Epithelial cell of esophagus (primary cell): ENCODE measurements around the gene LPAR5.

Experiments used
- DNase-seq: peaks from one replicate; pipeline ENCODE4 v3.0.0; 2010; ENCODE audit warnings: low read depth
- H3K4me3 ChIP-seq: 2 replicates; pipeline ENCODE4 v1.5.1; 2011; ENCODE audit warnings: mild to moderate bottlenecking, low read length, control low read depth
- CTCF ChIP-seq: IDR thresholded peaks from 2 replicates; pipeline ENCODE4 v1.5.1; 2011; ENCODE audit warnings: low read depth, mild to moderate bottlenecking, low read length, control low read depth, inconsistent platforms; ENCODE audit not compliant: insufficient read depth; ENCODE audit errors: missing control alignments

The LPAR5 gene

GRCh38 chr12:6627616-6628015 lies 8.1 kb downstream of the LPAR5 start:
- no peak overlapping the region for H3K4me3 ChIP-seq
- no peak for TF ChIP-seq CTCF
- DNase-seq = no peak

GRCh38 chr12:6626654-6627283 lies 9.0 kb downstream of the LPAR5 start:
- DNase-seq = no peak
- H3K4me3 ChIP-seq = no peak overlapping the region
- no peak for TF ChIP-seq CTCF

GRCh38 chr12:6620885-6621274 lies 14.9 kb downstream of the LPAR5 start:
- no peak overlapping the region for H3K4me3 ChIP-seq
- DNase-seq = no peak
- TF ChIP-seq CTCF = no peak

GRCh38 chr12:6620137-6620884 lies 15.4 kb downstream of the LPAR5 start:
- H3K4me3 ChIP-seq = no peak overlapping the region
- TF ChIP-seq CTCF = peak; percentile 42
- peak; percentile 45 for DNase-seq

- TF ChIP-seq CTCF = no peak
- no peak for DNase-seq
- no peak overlapping the region for H3K4me3 ChIP-seq
These were observed 17.1 kb downstream of the LPAR5 start for GRCh38 chr12:6618483-6619225.

- DNase-seq = no peak
- TF ChIP-seq CTCF = no peak
These were observed 20.0 kb downstream of the LPAR5 start for GRCh38 chr12:6615802-6616201.

More at GRCh38 chr12:6615802-6616201, 20.0 kb downstream of the LPAR5 start:
- no peak overlapping the region for H3K4me3 ChIP-seq
